HCT116 (cell line): ENCODE data around the gene ZNF180. TPM values are rescaled to one million over a fixed set of nuclear protein-coding genes. Genes with fewer than 3 reads are reported as not detected.

Experiments used
- ATAC-seq: fragments of 200-7000 bp; cut with Tn5 transposase; 2 replicates; pipeline ENCODE4 v1.9.1; 2020; ENCODE audit warnings: mild to moderate bottlenecking, moderate library complexity
- BruUV-seq: library from RNA; stranded (reverse); fragments of 400-500 nt; replicated peaks from 2 replicates; lab custom pipeline; 2021; lab: Mats Ljungman, UMichigan
- CTCF ChIA-PET: fragments of 300-600 bp; sonication (Branson Sonifier 250); formaldehyde crosslinking; loops from one replicate; lab custom pipeline; 2021; ENCODE audit warnings: antibody characterized with exemption; lab: Charles Lee
- POLR2A ChIA-PET: fragments of 300-600, 350-600 bp; sonication (Branson Sonifier 250); formaldehyde crosslinking; loops from one replicate; lab custom pipeline; 2021; ENCODE audit warnings: antibody characterized with exemption; lab: Charles Lee
- RAD21 ChIA-PET, 2 experiments: fragments of 300-600 bp; sonication (Branson Sonifier 250); formaldehyde crosslinking; loops; one replicate each; lab custom pipeline; 2023; ENCODE audit warnings: low total read pairs in 2 of 2; ENCODE audit not compliant: uncharacterized antibody in 2 of 2, unreplicated experiment in 2 of 2, low non-redundant PET in 1 of 2; lab: Charles Lee
- DNase-seq: peaks from one replicate; pipeline ENCODE4 v3.0.0-alpha.2; 2010; ENCODE audit warnings: low read depth, low spot score
- H2AFZ ChIP-seq: fragments of 200-600 bp; shearing (Covaris generic), sonication (generic); 2 replicates; pipeline ENCODE4 v1.6.1; 2017; ENCODE audit warnings: low read depth, mixed run types, mixed read lengths, antibody characterized with exemption, low read length; ENCODE audit not compliant: poor library complexity, severe bottlenecking
- H3K27ac ChIP-seq: 2 replicates; pipeline ENCODE4 v1.5.1; 2012; ENCODE audit warnings: low read depth, low read length
- H3K27me3 ChIP-seq: fragments of 200-600 bp; sonication (generic); 2 replicates; pipeline ENCODE4 v1.6.1; 2016; ENCODE audit warnings: mixed run types, low read length, mixed read lengths; ENCODE audit not compliant: insufficient read depth
- H3K36me3 ChIP-seq, 2 experiments: fragments of 200-500 bp in 1 of 2; fragments of 200-600 bp in 1 of 2; sonication (Bioruptor generic) in 1 of 2; sonication (generic) in 1 of 2; 2 replicates each; pipeline versions ENCODE4 v1.5.1 to v1.6.1; 2014 to 2016; ENCODE audit warnings: low read length in 2 of 2, inconsistent platforms in 1 of 2, mixed read lengths in 1 of 2, mixed run types in 1 of 2; ENCODE audit not compliant: insufficient read depth in 2 of 2, control insufficient read depth in 1 of 2
- H3K4me1 ChIP-seq, 2 experiments: fragments of 200-600 bp in 1 of 2; sonication (generic) in 1 of 2; 2 replicates each; pipeline versions ENCODE4 v1.5.1 to v1.6.1; 2012 to 2017; ENCODE audit warnings: low read length in 2 of 2, inconsistent platforms in 1 of 2, mild to moderate bottlenecking in 1 of 2, mixed read lengths in 1 of 2, mixed run types in 1 of 2, moderate library complexity in 1 of 2; ENCODE audit not compliant: insufficient read depth in 2 of 2, control insufficient read depth in 1 of 2
- H3K4me2 ChIP-seq: fragments of 200-600 bp; sonication (generic); 2 replicates; pipeline ENCODE4 v1.6.1; 2017; ENCODE audit warnings: mixed run types, low read length, mixed read lengths
- H3K4me3 ChIP-seq, 2 experiments: fragments of 200-600 bp in 1 of 2; sonication (generic) in 1 of 2; replicated peaks in 1 of 2; 2 replicates each; pipeline ENCODE4 v1.5.1; 2011 to 2016; ENCODE audit warnings: low read length in 2 of 2, control low read depth in 1 of 2, low read depth in 1 of 2, mild to moderate bottlenecking in 1 of 2, mixed read lengths in 1 of 2, mixed run types in 1 of 2
- H3K79me2 ChIP-seq: fragments of 200-600 bp; sonication (generic); 2 replicates; pipeline ENCODE4 v1.6.1; 2017; ENCODE audit warnings: mild to moderate bottlenecking, mixed run types, low read length, moderate library complexity, mixed read lengths; ENCODE audit not compliant: insufficient read depth
- H3K9ac ChIP-seq: fragments of 200-600 bp; sonication (generic); 2 replicates; pipeline ENCODE4 v1.6.1; 2016; ENCODE audit warnings: low read length, mixed read lengths
- H3K9me2 ChIP-seq: fragments of 200-600 bp; sonication (generic), shearing (Covaris generic); 2 replicates; pipeline ENCODE4 v1.6.1; 2017; ENCODE audit warnings: mixed run types, mild to moderate bottlenecking, moderate library complexity; ENCODE audit not compliant: insufficient read depth
- H3K9me3 ChIP-seq, 2 experiments: fragments of 200-500 bp in 1 of 2; fragments of 200-600 bp in 1 of 2; sonication (Bioruptor generic) in 1 of 2; sonication (generic) in 1 of 2; 2 replicates each; pipeline ENCODE4 v1.6.1; 2014 to 2017; ENCODE audit warnings: low read length in 2 of 2, mixed read lengths in 2 of 2, inconsistent platforms in 1 of 2, low read depth in 1 of 2, mild to moderate bottlenecking in 1 of 2, mixed run types in 1 of 2, moderate library complexity in 1 of 2; ENCODE audit not compliant: control insufficient read depth in 1 of 2, insufficient read depth in 1 of 2
- H4K20me1 ChIP-seq: fragments of 200-600 bp; sonication (generic), shearing (Covaris generic); 2 replicates; pipeline ENCODE4 v1.6.1; 2017; ENCODE audit warnings: mixed run types, mild to moderate bottlenecking, moderate library complexity; ENCODE audit not compliant: insufficient read depth
- EZH2 ChIP-seq: fragments of 200-600 bp; sonication (generic); IDR thresholded peaks from 2 replicates; pipeline ENCODE4 v1.6.1; 2017; ENCODE audit warnings: antibody characterized with exemption, mixed run types
- JUND ChIP-seq: IDR thresholded peaks from 2 replicates; pipeline ENCODE4 v1.6.1; 2012
- POLR2A ChIP-seq: IDR thresholded peaks from 2 replicates; pipeline ENCODE4 v1.7.0; 2011; ENCODE audit warnings: borderline replicate concordance; ENCODE audit not compliant: insufficient read depth, insufficient read length; ENCODE audit errors: extremely low read depth
- REST ChIP-seq: IDR thresholded peaks from 2 replicates; pipeline ENCODE4 v1.6.1; 2012; ENCODE audit warnings: low read depth
- SRF ChIP-seq: IDR thresholded peaks from 2 replicates; pipeline ENCODE4 v1.6.1; 2012; ENCODE audit warnings: low read depth
- ZBTB33 ChIP-seq: IDR thresholded peaks from 2 replicates; pipeline ENCODE4 v1.6.1; 2011; ENCODE audit warnings: mild to moderate bottlenecking, low read length, moderate library complexity; ENCODE audit not compliant: insufficient replicate concordance; ENCODE audit errors: extremely low read depth
- ZNF274 ChIP-seq: fragments of 200-500 bp; sonication (Bioruptor generic); IDR thresholded peaks from 2 replicates; pipeline ENCODE4 v1.6.1; 2014; ENCODE audit warnings: mild to moderate bottlenecking, low read depth, low read length, inconsistent platforms
- intact Hi-C: fragments of 100-400 bp; cut with micrococcal nuclease; formaldehyde crosslinking; loops from 2 replicates; pipeline ENCODE4 v1.10.0; 2022
- total RNA-seq: library from RNA; stranded (reverse); gene quantifications from one replicate; pipeline ENCODE4 v1.2.1, GENCODE V29; 2021; ENCODE audit not compliant: unreplicated experiment

ZNF180 gene
- total RNA-seq, 1 experiment from 2014 or later, result 7.3 TPM

- TF ChIP-seq ZBTB33 (no peak), SRF (no peak), EZH2 (no peak)
Measured at GRCh38 chr19:44447916-44448674, 52.2 kb downstream of the ZNF180 start, which contains the start of gene ZNF229 (continued).

GRCh38 chr19:44438441-44438840 is 61.9 kb downstream of the ZNF180 start:
- Histone ChIP-seq H3K4me1 (no peaks in the 10 kb centered on the region), H4K20me1 (no peaks in the 10 kb centered on the region)
- POLR2A ChIA-PET, result no interaction called here
- CTCF ChIA-PET, result no interaction called here
- RAD21 ChIA-PET, result no interaction called here
- TF ChIP-seq REST, result no peak
- TF ChIP-seq ZNF274, result no peak
- no peak for TF ChIP-seq POLR2A
- no peak for TF ChIP-seq JUND
- TF ChIP-seq, all 23 proteins: peak for 0
- H2AFZ ChIP-seq, result no peak overlapping the region
- no peak overlapping the region for H3K4me3 ChIP-seq
- H3K27me3 ChIP-seq, result no peaks in the 10 kb centered on the region
- H3K9me2 ChIP-seq, result no peaks in the 10 kb centered on the region
- H3K79me2 ChIP-seq, result no peaks in the 10 kb centered on the region
- H3K9ac ChIP-seq, result no peak overlapping the region
- ATAC-seq (no peak), DNase-seq (no peak)
- BruUV-seq, result no TSS peak
- H3K36me3 ChIP-seq, result no peaks in the 10 kb centered on the region
- no peak overlapping the region for H3K27ac ChIP-seq
- no peak overlapping the region for H3K4me2 ChIP-seq
- no peaks in the 10 kb centered on the region; a peak in 2 of 4 replicates for H3K9me3 ChIP-seq
- intact Hi-C loops, result no loop called here
